ENCODE results near the gene GPR15LG. TPM values are rescaled to one million over a fixed set of nuclear protein-coding genes. Genes with fewer than 3 reads are reported as not detected.

Gene GPR15LG
- total RNA-seq, 1 donor from 2014 or later = 0.32 TPM

DNA sequence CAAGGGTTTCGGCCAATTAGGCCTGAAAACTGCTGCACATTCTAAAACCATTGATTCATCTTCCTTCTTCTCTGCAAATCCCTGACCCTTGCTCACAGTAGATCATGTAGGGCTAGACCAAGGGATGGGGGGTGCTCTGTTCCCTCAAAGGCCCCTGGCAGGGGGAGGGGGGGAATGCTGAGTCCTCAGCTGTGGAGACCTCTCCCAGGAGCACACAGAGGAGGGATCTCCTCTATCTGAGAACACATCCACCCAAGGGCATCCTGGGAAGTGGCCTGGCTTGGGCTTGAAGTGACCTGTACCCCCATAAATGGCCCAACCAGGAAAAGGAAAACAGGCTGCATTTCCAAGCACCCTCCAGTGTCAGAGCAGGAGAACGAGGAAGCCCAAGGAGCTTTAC is 19.7 kb downstream of the GPR15LG start:
- no peak for DNase-seq (ENCODE audit: low spot score)

DNA sequence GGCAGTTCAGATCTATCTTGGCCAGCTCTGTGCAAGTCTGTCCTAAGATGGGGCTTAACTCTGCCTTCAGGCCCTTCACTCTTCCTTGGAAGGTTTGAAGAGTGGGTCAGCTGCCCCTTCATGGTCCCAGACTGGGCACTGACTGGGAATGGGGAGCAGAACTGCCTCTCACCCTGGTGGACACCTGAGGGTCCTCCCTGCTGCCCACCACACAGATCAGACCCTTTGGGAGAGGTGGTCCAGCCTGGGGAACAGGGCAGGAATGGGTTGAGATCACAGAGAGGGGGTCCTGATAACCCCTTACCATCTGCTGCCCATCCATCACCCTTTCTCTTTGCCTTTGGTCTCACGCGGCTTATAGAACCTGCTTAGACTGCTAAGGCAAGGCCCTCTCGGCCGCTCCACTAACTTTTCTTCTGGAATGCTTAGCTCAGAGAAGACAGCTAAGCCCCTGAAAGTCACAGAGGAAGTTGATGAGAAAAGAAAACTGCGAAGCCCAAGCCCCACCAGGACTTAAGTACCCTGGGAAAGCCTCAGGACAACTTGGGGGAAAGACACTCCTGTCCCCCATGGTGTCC is 20.3 kb downstream of the GPR15LG start:
- no peak for DNase-seq (ENCODE audit: low spot score)

DNA sequence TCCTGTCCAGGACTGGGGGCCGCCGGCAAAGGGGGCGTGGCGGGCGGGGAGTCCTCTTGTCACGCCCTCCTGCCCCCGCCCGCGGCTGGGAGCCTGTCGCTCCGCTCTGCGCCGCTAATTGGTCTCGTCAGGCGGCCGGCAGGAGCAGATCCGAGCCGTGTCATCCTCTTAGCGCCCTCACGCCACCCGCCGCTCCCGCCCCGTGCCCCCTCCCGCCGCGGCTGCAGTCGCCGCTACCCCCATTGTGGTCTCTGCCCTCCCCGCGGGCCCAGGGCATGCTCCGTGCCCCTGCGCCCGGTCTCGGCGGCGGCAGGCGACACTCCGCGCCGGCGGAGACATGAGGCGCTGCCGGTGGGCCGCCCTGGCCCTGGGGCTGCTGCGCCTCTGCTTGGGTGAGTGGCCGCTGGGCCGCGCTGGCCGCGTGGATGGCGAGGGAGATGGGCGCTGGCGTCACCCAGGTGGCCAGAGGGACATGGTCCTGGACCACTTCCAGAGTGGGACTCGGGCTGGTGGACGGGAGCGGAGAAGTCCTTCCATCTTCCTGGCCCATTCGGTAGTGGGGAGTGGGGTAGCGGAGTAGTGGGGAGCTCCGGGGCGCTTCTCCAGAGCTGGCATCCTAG is 20.9 kb downstream of the GPR15LG start, which contains the start of gene CDHR1:
CDHR1 (plus strand) TSS at position 114 of the 620 bp plus-strand sequence; CDS start at position 338, 224 bp downstream.
- DNase-seq (ENCODE audit: low spot score) = no peak

DNA sequence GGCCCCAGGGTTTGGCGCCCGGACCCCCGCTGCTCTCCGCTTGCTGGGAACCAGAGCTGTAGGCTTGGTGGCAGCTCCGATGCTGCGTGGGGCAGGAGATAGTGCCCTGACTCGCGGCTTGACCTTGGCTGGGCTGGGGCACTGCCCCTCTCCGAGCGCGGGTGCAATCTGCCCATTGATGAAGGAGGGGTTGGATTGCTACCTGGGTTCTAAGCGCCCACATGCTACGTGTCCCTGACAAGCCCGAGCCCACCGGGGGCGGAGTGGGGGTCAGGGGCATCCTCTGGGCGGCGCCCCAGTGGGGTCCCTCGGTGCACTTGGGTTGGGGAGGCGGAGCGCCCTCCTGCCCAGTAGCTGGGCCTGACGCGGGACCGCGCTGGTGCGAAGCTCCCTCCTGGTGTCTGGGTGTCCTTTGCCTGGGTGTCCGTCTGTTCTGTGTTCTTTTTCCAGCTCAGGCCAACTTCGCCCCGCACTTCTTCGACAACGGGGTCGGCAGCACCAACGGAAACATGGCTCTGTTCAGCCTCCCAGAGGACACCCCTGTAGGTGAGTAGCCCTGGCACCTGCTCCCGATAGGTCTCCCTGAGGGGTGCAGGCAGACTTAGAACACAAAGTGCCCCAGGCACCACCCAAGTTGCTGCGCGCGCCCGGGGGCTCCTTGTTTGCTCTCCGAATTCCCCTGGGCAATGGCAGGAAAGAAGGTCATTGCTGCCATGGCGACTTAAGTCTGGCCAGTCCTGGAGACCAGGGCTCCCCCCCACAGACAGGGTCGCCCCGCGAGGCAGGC is 21.6 kb downstream of the GPR15LG start:
- DNase-seq (ENCODE audit: low spot score) = no peak

DNA sequence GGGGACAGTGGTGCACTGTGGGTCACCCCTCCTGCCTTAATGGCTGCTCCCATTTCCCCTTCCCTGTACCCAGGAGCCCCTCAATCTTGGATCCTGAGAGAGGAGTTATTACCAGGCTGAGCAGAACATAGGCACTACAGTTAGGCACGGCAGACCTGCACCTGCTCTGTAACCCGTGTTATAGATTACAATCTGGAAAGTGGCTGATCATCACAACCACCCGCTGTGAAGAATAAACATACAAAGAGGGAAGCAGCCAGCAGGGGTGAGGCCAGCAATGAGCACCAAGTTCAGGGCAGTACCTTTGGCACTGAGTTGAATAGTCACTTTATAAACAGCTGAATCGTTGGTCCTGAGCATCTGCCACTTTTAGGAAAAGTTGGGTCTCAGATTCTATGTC is 22.5 kb downstream of the GPR15LG start:
- DNase-seq (ENCODE audit: low spot score) = no peak

DNA sequence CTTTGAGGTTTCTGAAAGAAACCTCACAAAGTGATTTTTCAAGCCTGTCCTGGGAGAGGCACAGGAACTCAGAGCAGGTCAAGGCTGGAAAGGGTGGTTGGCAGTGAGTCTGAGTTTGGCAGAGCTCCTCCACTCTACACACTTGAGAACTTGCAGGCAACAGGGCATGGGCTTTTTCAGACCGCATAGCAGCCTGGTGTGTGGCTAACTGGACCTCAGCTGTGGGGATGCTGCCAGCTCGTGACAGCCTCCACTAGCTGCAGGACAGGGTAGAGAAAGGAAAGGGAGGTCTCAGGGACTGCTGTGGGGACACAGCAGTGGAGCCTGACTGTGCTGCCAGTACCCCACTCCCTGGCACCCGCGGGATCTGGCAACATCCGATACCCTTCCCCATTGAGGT is 23.3 kb downstream of the GPR15LG start:
- peak; percentile 42 for DNase-seq (ENCODE audit: low spot score)

DNA sequence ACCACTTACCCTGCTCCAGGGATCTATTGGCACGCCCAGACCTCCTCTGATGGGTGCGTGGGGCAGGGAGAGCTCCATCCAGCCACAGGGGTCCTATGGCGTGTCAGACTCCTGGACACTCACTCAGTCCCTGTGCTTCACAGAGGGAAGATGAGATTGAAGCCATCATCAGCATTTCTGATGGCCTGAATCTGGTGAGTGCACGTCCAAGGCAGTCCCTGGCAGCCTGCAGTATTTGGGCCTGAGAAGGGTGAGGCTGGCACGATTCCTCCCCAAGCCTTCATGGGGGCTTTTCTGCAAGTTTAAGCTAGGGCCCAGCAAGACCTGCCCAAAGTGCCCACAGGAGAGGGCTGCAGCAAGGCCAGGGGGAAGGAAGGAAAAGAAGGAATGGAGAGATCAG is 24.0 kb downstream of the GPR15LG start:
- no peak for DNase-seq (ENCODE audit: low spot score)

DNA sequence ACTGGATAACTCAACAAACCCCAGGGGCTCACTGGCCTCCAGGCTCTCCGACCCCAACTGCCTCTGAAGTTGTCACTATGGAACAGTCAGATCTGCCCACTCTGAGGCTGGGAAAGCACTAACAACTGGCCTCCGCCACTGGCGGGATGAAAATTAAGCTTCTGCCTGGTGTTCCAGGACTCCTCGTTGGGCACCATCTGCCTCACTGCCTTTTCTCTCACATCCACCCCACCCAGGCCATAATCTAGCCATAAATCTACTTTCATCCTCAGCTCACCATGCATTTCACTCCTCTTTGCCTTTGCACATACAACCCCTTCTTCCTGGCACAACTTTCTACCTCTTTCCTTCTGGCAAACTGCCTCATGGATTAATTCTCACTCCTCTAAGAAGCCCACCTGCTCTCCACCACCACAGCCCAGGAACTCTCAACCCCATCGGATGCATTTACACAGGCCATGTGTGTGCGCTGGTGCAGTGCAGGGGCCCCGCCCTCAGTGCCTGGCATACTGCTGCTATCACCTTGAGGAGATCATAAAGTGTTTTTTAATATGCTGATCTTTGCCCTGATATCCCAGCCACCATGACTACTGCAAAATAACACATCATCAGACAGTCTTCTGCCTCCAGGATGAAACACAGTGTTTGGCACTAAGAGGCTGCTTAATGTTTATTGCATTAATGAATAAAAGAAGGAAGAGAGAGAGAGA is 24.8 kb downstream of the GPR15LG start:
- DNase-seq (ENCODE audit: low spot score) = no peak

DNA sequence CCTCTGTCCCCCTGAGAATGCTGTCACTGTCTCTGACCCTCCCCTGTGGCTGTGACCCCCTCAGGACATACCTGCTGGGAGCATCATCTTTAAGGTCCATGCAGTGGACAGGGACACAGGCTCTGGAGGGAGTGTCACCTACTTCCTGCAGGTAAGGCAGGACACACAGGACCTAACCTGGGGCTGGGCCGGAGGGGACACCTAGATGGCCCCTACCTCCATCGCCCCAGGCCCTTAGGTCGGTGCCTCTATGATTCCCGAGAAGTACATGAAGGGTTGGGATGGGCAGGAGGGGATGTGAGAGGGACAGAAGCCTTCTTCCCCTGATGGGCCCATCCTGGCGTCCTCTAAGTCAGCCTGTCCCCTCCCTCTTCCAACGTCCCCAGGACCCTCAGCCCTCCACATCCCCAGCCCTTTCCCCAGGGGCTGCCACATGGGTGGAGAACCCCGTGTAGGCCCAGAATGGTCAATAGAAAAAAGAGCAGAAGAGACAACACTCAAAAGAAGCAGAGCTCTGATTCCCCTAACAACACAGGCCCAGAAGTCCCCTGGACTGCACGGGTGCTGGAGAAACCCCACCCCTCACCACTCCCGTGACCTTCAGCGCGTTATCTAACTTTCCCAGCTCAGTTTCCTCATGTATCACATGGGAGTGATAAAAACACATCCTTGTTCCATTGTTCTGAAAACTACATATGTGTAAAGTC is 27.1 kb downstream of the GPR15LG start:
- DNase-seq (ENCODE audit: low spot score) = peak; percentile 34

DNA sequence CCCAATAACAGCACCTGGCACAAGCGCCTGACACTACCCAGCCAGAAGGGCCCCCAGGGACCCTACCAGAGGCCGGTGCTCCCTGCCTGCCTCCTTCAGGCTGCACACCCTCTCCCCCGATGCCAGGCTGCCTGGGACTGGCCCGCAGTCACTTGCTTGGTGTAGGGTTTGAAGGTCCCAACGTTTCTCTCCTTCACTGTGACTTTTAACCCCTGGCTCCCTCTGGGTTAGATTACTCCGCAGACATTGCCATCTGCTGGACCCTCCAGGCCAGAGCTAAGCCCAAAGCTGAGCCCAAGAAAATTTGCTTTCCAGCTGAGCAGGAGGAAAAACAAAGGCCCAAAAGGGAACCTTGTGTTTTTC is 27.6 kb downstream of the GPR15LG start:
- DNase-seq (ENCODE audit: low spot score) = no peak

DNA sequence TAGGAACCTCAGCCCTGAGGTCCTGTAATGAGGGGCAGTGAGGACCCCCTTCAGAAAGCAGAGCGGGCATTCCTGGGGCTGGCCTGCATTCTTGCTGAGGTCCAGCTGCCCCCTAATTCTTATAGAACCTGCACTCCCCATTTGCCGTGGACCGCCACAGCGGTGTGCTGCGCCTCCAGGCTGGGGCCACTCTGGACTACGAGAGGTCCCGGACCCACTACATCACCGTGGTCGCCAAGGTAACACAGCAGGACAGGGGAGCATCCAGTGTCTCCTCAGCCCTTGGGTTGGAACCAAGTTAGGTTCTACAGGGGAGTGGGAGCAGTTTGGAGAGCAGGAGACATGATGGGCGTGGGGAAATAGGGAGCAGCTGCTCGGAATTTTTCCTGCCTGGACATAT is 28.1 kb downstream of the GPR15LG start:
- no peak for DNase-seq (ENCODE audit: low spot score)

DNA sequence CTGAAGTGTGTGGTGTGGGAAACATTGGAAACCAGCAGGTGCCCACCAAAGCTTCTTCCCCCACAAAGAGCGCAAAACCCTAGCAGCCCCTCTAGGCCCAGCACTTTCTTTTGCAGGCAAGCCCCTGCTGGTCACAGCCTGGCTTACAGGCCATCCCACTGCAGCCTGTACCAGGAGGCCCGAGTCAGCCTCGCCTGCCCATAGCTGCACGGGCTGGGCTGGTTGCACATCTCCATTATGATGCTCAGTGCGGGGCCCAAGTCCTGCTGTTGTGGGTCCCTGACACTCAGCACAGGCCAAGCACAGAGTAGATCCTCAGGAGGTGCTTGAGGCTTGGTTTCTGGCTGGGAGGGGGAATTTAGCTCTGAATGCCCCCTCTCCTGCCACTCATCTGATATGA is 28.7 kb downstream of the GPR15LG start:
- DNase-seq (ENCODE audit: low spot score) = no peak

DNA sequence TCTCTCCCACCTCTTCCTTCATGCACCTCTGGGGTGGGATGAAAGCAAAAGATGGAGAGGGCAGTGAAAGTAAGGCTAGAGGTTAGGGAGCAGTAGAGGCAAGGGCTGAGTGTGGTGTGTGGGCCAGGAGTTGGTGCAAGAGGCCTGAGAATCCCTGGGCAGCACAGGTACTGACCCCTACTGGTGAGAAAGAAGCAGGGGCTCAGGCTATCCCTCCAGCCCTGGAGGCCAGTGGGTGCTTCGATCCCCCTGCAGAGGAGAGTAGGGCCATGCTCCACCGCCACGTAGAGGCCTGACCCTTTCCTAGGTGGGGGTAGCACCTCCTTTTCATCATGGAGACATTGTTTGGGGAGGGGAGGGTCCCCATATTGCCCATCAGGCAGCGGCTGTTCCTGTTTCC is 30.5 kb downstream of the GPR15LG start:
- no peak for DNase-seq (ENCODE audit: low spot score)

DNA sequence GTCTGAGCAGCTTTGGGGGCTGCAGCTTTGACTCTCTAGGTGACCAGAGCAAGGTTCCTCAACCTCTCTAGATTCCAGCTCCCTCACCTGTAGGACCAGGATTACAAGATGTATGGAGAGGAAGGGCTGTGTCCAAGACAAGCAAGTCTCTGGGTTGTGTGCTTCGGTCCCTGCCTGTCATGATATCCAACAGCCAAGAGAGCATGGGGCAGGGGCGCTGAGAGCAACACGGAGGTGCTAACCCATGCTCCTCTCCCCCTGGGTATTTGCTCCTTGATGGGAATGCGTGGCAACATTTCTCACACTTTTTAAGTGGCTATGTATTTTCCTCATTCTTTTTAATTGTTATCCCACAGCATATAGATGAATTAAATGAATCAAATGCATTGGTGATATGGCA is 31.0 kb downstream of the GPR15LG start:
- DNase-seq (ENCODE audit: low spot score) = no peak

DNA sequence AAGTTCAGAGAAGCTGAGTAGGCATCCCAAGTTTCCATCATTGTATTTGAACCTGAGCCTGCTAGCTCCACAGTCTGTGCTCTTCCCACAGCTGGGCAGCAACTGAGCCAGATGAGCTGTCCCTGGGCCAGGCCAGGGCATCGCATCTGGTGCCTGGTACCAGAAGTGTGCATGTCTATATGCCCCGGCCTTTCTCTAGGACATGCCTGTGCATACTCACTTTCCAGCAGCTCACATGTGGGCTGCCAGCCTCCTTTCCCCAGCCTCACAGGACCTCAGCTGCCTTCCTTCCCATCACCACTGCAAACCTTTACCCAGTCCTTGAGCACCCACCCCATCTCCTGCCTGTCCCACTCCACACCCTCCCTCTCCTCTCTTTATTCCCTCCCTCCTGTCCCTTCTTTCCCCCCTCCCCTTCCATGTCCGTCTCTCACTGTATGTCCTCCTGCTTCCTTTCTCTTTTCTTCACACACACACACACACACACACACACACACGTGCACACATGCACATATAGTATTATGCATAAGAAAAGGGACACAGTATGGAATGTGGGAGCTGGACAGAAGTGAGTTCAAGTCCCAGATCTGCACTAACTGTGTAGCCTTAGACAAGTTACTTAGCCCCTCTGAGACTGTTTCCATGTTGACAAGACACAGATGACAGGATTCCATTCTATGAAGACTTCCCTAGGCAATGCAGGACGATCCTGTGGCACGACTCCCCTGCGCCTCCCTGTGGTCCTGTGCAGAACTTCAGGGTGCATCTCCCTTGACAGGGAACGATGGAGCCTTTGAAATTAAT is 31.6 kb downstream of the GPR15LG start:
- peak; percentile 64 for DNase-seq (ENCODE audit: low spot score)

DNA sequence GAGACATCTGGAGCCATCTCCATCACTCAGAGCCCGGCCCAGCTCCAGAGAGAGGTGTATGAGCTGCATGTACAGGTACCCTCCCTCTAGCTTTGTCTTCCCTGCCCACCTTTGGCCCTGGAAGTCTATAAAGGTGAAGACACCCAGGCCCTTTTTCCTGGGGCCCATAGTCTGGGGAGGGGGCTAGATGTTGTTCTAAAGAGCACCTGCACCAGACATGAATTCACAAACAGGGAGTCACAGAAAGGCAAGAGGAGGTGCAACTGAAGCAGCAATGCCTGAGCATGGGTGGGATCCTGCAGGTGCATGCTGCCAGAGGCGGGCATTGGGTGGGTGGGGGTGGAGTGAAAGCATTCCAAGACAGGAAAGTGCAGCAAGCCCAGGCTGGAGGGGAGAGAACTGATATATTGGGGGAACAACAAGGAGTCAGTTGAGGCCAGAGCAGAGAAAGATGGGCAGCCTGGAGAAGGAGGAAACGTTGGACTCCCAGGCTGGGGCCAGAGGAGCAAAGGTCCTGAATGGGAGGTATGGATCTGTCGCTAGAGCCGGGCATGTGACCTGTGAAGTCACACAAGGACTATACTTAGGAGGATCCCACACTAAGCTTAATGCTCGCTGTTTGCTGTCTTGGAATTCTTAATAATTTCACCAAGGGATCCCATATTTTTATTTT is 32.4 kb downstream of the GPR15LG start:
- DNase-seq (ENCODE audit: low spot score) = no peak

DNA sequence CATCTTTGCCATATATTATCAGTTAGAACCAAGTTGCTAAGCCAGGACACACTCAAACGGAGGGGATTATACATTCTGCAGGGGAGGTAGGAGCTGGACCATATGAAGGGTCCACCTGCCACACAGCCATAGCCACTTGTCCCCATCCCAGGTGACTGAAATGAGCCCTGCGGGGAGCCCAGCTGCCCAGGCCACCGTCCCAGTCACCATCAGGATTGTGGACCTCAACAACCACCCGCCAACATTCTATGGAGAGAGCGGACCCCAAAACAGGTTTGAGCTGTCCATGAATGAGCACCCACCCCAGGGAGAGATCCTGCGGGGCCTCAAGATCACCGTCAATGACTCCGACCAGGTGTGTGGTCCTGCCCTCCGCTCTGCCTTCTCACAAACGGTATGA is 34.4 kb downstream of the GPR15LG start:
- no peak for DNase-seq (ENCODE audit: low spot score)

DNA sequence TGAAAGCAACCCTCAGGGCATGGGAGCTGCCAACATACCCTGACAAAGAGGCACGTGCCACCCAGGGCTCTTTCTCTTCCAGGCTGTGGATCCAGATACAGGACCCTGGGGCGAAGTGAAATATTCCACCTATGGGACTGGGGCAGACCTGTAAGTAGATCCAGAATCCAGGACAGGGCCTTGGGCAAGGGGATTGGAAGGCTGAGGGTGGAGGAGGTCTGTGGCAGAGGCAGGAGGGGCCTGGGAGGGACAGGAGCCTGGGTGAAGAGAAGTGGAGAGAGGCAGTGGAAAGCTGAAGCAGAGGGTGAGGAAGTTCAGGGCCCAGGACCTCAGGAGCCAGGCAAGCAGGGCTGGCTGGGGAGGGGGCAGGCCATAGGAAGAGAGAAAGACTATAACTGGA is 38.0 kb downstream of the GPR15LG start:
- DNase-seq (ENCODE audit: low spot score) = no peak

DNA sequence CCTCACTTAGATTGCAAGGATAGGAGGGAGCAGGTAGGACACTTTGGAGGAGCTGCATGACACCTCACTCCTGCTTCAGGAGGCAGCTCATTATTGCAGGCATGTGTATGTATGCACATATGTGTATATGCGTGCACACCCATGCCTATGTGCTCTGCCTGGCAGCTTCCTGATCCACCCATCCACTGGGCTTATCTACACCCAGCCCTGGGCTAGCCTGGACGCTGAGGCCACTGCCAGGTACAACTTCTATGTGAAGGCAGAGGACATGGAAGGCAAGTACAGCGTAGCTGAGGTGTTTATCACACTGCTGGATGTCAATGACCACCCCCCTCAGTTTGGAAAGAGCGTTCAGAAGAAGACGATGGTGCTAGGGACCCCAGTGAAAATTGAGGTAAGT is 38.4 kb downstream of the GPR15LG start:
- DNase-seq (ENCODE audit: low spot score) = no peak

DNA sequence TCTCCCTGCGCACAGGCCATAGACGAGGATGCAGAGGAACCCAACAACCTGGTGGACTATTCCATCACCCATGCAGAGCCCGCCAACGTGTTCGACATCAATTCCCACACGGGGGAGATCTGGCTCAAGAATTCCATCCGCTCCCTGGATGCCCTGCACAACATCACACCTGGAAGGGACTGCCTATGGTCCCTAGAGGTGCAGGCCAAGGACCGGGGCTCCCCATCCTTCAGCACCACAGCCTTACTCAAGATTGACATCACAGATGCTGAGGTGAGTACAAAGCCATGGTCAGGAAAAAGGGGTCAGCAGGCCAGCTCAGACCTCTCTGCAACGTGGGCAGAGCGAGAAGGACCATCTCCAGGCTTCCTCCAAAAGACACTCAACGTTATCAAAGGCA is 39.5 kb downstream of the GPR15LG start:
- DNase-seq (ENCODE audit: low spot score) = no peak

All from mucosa of gallbladder (tissue), 1 donor.